Right lobe of liver (tissue), 4 donors: ENCODE measurements around the gene TMEM131.

Experiments
- POLR2A ChIP-seq: fragments of 450-650 bp; IDR thresholded peaks from one replicate; pipeline ENCODE4 v1.6.1; 2017; ENCODE audit warnings: antibody characterized with exemption, mild to moderate bottlenecking
- TF ChIP-seq, protein P1 (sequence below), 4 donors: fragments of 200-600 bp in 3 of 4; fragments of 450-650 bp in 1 of 4; IDR thresholded peaks; one replicate each; pipeline versions ENCODE4 v1.5.1 to v1.8.0; 2016 to 2022; ENCODE audit warnings: antibody characterized with exemption in 4 of 4, mild to moderate bottlenecking in 2 of 4
- donor health status: DM: no; HTN: no; CAD: no.
- donor health status: DM: no; HTN: no; CAD: no.
- donor health status: DM: no; HTN: yes; CAD: no.

DNA sequence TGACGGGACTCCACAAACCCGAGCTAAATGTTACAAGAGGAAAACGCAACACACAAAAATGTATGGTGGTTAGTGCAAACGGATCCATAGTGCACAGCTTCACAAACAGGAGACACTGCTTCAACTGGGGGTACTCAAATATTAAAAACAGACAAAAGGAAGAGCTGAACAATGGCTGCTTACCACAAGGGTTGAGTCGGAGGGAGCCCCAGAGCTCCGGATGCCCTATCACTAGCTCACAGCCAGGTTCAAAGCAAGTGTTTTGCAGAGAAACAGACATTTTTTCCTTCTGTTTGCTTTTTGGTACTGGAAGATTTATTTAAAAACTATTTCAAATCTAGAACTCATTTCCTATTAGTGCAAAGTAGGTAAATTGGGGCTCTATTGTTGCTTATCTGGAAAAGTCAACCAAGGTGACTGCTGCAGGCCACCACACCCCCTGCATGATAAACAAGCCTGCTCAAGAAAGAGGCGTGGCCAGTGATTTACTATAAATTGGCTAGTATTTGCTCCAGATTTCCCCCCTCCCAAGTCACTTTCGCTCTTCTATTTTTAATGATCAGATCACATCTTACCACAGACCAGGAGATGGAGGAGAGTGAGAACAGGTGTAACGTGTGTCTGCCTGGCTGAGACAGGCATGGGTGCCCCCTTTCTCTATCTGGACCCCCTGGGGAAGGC lies 235.9 kb downstream of the TMEM131 start:
- TF ChIP-seq, protein P1, sequence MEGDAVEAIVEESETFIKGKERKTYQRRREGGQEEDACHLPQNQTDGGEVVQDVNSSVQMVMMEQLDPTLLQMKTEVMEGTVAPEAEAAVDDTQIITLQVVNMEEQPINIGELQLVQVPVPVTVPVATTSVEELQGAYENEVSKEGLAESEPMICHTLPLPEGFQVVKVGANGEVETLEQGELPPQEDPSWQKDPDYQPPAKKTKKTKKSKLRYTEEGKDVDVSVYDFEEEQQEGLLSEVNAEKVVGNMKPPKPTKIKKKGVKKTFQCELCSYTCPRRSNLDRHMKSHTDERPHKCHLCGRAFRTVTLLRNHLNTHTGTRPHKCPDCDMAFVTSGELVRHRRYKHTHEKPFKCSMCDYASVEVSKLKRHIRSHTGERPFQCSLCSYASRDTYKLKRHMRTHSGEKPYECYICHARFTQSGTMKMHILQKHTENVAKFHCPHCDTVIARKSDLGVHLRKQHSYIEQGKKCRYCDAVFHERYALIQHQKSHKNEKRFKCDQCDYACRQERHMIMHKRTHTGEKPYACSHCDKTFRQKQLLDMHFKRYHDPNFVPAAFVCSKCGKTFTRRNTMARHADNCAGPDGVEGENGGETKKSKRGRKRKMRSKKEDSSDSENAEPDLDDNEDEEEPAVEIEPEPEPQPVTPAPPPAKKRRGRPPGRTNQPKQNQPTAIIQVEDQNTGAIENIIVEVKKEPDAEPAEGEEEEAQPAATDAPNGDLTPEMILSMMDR (IDR thresholded peaks at IDR 0.05) = no peak
- no peak for TF ChIP-seq POLR2A
